CD4-positive, alpha-beta T cell treated with Interleukin-2 at 100 ng/mL for 4 hours (primary cell): ENCODE results near the gene SPINK1.
"Not testable (repeated sequence)": the region's sequence is repeated elsewhere in the genome, so short reads cannot be mapped to it uniquely, and the experiment has no call there.

Experiments
- DNase-seq: peaks from one replicate; pipeline ENCODE4 v3.0.0-alpha.2; 2020; ENCODE audit warnings: low spot score

SPINK1 gene

DNA sequence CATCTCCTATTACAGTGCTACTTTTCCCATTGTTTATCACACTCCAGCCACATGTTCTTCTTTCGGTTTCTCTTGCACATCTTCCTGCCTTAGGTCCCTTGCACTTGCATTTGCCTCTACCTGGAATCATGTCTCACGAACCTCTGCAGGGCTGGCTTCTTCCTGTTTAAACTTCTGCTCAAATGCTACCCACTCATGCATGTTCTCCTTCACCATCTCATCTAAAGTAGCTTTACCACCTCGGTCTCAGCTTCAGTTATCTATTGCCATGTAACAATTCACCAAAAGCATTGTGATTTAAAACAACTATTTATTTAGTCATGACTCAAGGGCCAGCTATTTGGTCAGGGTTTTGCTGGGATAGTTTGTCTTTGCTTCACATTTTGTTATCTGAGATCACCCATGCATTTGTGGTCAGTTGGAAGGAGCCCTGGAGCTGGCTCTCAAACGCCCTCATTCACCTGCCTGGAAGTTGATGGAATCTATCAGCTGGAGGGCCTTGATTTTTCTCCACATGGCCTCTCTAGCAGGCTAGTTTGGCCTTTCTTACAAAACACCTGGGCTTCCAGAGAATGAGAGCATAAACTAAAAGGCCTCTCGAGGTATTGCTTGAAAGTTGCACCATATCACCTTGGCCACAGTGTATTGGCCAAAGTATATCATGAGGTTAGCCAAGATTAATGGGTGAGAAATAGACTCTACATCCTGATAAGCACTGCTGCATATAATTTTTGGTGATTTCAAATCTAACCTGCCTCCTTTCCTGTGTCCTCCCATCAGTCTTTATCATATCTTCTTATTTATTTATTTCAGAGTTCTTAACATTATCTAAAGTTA is 21.4 kb downstream of the SPINK1 start:
- no peak for DNase-seq

DNA sequence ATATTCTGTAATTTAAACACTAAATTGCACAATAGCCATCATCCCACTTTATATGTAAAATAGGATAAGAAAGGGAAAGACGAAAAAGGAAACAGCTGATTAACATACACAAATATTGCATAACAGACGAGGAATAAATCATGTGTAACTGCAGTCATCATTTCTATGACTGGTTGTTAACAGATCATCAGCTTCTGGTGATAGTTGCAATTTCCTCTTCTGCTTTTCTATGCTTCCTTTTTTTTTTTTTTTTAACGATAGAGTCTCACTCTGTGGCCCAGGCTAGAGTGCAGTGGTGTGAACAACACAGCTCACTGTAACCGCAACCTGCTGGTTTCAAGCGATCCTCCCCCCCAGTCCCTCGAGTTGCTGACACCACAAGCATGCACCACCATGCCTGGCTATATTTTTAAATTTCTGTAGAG is 26.4 kb downstream of the SPINK1 start:
- peak; percentile 39 for DNase-seq

DNA sequence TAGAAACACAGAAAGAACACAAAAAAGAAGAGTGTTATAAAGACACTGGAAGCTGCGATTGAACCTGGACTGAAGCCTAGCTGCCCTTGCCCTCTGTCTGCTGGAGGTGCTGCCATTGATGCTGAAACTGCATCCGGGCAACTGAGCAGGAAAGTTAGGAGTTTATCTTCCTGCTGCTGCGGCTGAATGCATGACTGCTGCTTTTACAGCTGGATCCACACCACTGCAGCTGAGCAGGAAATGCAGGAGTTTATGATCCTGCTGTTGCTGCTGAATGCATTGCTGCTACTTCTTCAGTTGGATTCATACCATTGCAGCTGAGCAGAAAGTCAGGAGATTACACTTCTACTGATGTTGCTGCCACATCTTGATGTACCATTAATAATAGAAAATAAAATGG is 27.1 kb downstream of the SPINK1 start:
- DNase-seq: no peak

DNA sequence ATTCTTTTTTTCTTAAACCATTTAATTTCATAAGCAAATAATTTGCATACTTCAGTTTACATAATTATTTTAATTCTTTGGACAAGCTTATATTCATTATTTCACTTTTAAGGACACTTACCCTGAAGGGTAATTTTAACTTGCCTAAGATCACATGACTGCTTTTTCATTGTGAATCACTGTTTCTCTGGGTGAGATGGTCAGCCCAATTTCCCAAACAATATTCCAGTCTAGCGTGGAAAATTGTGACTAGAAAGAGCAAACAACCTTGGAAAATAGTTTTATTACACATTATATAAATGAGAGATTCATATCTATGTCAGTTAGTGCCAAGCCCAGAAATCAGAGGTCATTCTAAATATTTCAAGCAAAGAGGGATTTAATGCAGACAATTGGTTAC is 27.5 kb downstream of the SPINK1 start:
- DNase-seq: no peak

DNA sequence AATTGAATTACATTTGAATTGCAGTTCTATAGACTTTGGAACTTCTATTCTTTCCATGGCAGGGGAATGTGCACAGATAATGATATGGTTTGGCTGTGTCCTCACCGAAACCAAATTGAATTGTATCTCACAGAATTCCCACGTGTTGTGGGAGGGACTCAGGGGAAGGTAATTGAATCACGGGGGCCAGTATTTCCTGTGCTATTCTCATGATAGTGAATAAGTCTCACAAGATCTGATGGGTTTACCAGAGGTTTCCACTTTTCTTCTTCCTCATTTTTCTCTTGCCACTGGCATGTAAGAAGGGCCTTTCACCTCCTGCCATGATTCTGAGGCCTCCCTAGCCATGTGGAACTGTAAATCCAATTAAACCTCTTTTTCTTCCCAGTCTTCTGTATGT is 28.3 kb downstream of the SPINK1 start:
- DNase-seq: not testable (repeated sequence)

DNA sequence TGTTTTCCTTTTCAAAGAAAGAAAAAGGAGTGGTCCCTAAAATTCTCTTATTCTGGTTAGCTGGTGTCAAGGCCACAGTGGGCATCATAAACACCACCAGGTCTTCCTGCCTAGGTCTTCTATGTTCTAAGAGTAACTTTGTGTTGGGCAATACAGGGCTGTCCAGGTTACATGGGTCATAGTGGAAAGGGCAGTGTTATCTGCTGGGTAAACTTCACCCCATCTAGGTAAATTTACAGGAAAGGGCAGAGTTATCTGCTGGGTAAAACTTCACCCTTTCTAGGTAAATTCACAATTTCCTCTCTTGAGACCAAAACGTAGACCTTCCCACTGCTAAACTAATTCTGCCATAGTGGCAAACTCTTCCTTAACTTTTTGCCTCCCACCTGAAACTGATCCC is 30.0 kb downstream of the SPINK1 start:
- DNase-seq: no peak

DNA sequence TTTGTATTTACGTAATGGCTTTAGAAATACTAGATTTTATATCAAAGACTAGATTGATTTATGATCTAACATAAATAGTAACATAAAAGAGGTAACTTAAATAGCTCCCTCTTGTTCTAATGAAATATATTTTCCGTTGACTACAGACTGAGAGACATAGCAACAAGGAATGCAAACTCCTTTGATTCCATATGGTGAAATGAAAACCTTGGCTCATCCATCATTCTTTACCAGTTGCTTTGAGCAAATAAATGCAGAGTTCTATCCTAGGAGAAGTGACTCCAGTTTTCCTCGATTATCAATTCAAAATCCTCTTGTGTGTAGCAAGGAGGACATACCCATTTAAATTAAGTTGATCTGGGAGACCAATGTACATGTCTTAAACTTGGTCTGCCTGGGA is 31.0 kb downstream of the SPINK1 start:
- DNase-seq: no peak

DNA sequence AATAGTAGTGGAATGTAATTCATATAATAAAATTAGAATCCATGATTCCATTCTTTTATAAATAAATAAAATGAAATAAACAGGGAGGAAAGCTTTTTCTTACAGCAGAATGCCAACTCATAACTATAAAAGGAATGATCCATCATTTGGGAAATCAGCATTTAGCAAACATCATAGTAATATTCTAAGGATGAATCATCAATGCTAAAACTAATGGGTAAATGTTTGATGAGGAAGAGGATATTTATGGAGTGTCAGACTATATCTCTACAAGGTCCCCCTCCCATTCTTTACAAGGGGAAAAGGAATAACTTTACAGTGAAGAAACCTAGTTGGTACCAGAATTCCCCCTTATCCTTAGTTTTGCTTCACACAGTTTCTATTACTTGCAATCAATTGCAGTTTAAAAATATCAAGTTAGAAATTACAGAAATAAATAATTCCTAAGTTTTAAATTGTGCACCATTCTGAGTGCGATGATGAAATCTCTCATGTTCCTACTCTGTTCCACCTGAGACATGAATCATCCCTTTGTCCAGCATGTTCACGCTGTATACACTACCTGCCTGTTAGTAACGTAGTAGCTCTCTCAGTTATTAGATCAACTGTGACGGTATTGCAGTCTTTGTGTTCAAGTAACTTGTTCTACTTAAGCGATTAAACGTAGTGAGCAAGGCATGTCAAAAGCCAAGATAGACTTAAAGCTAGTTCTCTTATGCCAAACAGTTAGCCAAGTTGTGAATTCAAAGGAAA is 34.7 kb downstream of the SPINK1 start:
- no peak for DNase-seq

DNA sequence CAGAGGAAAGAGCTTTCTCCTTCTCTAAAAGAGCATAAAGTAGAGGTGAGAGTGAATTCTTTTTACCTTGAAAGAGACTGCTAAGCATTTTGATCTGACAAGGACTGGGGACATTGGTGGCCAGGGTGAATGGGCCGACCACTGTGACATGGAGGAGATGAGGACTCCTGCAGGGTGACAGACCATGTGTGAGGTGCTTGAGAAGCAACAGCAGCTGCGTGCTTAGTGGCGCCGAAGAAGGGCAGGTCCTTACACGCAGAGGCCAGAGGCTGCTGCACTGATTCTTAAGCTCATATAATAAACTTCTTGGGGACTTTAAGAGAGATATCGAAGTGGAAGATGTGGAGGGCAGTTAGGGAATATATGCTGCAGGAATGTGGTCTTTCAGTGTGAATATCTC is 40.3 kb downstream of the SPINK1 start:
- no peak for DNase-seq

DNA sequence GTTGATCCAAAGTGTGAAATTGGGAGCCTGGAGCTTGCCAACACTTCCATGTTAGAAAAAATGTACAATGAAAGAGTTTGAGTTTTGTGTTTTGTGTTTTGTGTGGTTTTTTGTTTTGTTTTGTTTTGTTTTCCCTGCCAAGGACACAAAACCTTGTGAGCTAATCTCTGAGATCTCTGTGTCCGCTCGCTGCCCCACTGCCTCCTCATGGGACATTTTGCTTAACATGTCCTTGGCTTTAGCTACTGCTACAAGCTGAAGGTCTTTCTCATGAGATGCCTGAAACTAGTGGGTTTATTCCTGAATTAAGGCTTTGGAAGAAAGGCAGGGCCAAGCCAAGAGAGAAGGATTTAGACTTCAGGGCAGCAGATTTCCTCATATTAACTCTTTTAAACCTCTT is 41.7 kb downstream of the SPINK1 start:
- DNase-seq: no peak

DNA sequence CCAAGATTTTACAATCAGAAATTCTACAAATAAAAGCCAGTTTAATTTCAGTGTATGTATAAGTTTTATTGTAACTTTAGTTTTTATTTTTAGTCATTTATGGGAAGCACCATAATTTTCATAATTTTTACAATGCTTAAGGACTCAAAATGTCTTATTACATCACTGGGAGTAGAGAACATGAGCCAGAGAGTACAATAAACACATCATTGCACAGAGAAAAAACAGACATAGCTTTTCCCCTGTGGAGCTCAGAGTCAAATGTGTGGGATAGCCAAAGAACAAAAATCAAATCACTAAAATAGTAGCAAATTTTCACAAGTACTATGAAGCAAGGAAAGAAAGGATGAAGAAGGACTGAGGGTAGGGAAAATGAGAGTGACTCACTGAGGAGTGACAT is 43.4 kb downstream of the SPINK1 start:
- DNase-seq: no peak

DNA sequence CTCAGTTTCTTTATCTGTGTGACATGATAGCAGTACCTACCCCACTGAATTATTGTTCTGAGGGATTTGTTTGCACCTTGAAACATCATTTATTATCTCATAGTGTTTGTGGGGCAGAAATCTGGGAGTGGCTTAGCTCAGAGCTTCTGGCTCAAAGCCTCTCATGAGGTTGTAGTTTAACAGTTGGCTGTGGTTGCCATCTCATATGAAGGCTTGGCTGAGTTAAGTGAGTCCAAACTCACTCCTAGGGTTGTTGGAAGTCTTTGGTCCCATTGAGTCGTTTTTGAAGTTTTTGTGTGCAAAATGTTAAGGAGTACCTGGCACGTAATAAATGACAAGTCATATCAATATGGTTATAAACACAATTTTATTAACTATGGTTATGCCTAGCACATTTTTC is 45.3 kb downstream of the SPINK1 start:
- no peak for DNase-seq

DNA sequence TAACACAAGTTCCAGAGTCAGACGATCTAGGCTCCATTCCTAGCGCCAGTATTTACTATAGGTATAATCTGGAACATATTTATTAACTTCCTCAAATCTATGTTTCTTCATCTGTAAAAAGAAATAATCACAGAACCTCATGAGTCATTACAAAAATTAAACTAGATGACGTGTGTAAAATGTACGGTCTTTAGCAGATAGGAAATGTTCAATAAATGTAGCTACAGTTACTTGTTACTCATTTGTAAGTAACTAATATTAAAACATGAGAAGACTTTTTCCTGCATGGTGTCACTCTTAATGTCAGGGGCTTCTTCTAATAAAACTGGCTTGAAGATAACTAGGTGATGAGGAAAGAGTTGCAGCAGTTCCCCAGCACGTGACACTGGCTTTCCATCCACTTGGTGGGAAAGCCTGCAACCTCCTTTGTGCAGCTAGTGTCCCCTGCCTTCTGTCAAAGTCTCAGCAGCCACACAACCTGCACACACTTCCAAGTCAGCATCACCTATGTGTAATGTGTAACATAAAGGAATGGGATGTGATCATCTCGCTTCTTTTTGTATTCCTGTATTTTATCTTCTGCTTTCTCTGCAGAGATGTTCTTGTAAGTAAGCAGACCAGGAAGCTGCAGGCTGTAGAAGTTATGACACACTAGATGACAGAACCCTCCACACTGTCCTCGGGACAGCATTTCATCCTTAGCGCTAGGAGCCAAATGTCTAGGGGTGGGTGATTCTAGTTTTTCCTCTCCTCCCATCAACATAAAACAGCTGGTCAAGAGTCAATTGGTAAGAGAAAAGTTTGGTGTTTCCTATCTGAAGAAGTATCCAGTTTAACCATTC is 47.1 kb downstream of the SPINK1 start:
- DNase-seq: no peak

DNA sequence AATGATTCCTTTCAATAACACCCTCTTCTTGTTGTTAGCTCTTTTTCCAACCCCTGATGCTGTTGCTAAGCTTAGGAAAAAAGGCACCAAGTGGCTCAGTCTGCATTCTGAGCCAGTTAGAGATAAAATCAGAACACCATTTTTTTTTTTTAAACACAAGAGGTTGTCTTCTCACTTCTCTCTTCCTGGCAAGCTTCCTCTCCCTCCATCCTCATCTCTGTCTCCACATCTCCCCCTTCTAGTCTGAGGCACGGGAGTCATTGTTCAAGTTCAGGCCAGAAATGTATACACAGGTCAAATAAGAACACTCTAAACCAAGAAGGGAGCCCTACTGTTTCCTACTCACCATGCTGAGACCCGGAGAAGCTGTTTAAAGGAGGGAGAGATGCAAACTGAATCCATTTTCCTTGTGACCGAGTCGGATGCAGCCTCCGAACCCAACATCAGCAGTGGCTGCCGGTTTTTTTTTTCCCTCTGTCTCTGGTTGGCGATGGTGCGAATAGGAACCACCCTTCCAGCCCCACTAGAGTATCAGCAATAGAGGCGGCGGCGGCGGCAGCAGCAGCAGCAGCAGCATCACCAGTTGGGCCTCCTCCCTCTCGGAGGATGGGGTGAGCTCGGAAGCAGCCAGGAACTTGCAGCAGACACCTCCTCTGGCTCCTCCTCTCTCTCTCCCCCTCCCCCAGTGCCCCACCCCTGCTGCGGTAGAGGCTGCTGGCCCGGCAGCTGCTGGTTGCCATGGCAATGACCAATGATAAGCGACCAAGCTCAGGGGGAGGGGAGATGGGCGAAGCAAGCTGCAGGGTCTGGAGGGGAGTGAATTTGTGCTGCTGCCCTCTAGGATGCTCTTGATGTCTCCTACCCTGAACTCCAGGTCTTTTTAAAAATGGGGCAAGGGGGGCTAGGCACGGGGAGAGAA is 49.1 kb downstream of the SPINK1 start, which contains the start of gene JAKMIP2:
Gene JAKMIP2, minus strand, starts transcription at position 619 of the 919 bp plus-strand sequence. CDS start 110,922 bp downstream, outside the sequence.
- DNase-seq: peak; percentile 93

DNA sequence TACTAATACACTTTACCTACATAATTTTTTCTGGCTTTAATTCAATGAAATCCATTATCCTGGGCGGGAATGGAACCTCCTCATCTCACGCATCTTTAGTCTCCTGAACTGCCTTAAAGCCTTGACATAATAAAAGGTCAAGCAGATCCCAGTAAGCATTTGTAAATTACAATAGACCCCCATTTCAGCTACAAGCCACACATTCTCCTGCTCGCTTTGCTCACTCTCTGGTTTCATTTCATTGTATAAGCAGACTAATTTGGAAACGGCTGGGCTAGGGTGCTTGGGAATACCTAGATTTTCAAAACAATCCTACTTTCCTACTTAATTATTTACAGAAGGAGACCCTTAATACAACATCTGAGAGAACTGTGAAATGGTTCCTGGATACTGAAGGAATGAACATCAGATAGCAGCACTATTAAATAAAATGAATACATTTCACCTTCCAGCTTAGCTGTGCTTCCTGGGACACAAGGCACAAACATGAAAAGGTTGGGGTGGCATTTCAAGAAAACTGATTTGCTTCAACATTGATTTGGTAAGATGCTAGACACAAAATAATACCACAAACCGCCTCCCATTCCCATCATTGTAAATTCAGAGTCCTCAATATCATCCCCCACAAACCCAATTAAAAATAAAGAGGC is 50.4 kb downstream of the SPINK1 start:
- no peak for DNase-seq

DNA sequence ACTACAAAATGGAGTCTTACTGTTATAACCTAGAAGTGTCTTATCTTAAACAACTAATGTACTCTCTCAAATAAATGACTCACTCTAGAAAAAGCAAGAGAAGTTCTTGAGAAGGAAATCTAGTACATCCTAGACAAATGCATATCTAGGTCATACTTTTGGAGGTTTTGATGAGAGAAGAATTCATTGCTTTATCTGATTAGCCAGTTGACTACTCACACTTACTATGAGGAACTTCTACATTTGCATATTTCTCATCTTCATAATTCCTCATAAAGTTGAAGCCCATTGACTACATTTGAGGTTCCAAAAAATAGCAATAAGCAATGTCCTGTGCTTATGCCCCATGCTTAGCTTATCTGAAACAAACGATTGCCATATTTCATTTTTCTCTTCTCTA is 51.8 kb downstream of the SPINK1 start:
- DNase-seq: peak; percentile 3

DNA sequence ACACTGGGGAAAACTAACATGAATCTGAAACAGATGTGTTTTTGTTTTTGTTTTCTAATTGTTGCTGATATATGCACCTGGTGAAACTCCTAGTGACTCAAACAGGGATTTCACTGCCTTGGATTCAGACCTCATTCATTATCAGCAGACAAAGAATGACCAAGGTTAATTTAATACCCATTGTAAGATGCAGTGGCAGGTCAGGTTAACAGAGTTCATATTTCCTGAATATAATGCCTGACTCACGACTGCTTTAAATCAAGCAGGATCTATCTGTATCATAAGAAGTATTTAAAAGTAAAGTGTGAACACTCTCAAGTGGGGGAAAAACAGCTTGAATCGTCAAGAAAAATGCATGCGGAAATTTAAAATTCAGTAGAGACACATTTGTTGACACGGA is 54.5 kb downstream of the SPINK1 start:
- DNase-seq: no peak
